HEK293 (cell line): ENCODE data around the gene AQP12A.

Experiments used
- CTCF ChIA-PET: fragments of 350-600 bp; formaldehyde crosslinking; extraction: SDS; loops from one replicate; lab custom pipeline; 2021; ENCODE audit warnings: antibody characterized with exemption; lab: Yijun Ruan, JAX
- POLR2A ChIA-PET: fragments of 300-600 bp; formaldehyde crosslinking; extraction: SDS; loops from one replicate; lab custom pipeline; 2020; ENCODE audit warnings: antibody characterized with exemption, inconsistent platforms; lab: Yijun Ruan, JAX
- H3K27ac ChIP-seq: fragments of 200-500 bp; sonication (Bioruptor generic); 2 replicates; pipeline ENCODE4 v1.5.1; 2014; ENCODE audit warnings: low read depth, low read length, control low read depth, inconsistent platforms; ENCODE audit errors: extremely low read depth
- H3K36me3 ChIP-seq, 2 experiments: fragments of 200-500 bp in 1 of 2; sonication (Bioruptor generic) in 1 of 2; 1 replicate in 1 of 2; 2 replicates in 1 of 2; pipeline ENCODE4 v1.5.1; 2014 to 2017; ENCODE audit warnings: inconsistent platforms in 2 of 2, low read length in 2 of 2; ENCODE audit not compliant: control insufficient read depth in 2 of 2, insufficient read depth in 1 of 2
- H3K4me1 ChIP-seq: fragments of 200-500 bp; sonication (Bioruptor generic); 2 replicates; pipeline ENCODE4 v1.5.1; 2014; ENCODE audit warnings: mild to moderate bottlenecking, low read length, inconsistent platforms; ENCODE audit not compliant: control insufficient read depth, insufficient read depth
- H3K4me3 ChIP-seq: 2 replicates; pipeline ENCODE4 v1.5.1; 2011; ENCODE audit warnings: low read depth, mild to moderate bottlenecking, control low read depth, low read length, moderate library complexity
- H3K9me3 ChIP-seq: fragments of 200-500 bp; sonication (Bioruptor generic); 2 replicates; pipeline ENCODE4 v1.5.1; 2014; ENCODE audit warnings: low read depth, low read length, inconsistent platforms; ENCODE audit not compliant: control insufficient read depth, insufficient read depth
- BCL11A ChIP-seq: fragments of 450-650 bp; formaldehyde crosslinking; IDR thresholded peaks from 2 replicates; pipeline ENCODE4 v1.5.1; 2016; ENCODE audit warnings: low read depth, missing biosample characterization, missing genetic modification characterization
- HOXD13 ChIP-seq: sonication (generic); formaldehyde crosslinking; IDR thresholded peaks from 2 replicates; pipeline ENCODE4 v1.8.0; 2022; ENCODE audit warnings: missing genetic modification reagents, borderline replicate concordance
- MYNN ChIP-seq: fragments of 450-650 bp; formaldehyde crosslinking; IDR thresholded peaks from 2 replicates; pipeline ENCODE4 v1.5.1; 2016; ENCODE audit warnings: missing biosample characterization, missing genetic modification characterization, borderline replicate concordance
- MZF1 ChIP-seq: fragments of 450-650 bp; formaldehyde crosslinking; IDR thresholded peaks from 2 replicates; pipeline ENCODE4 v1.5.1; 2017; ENCODE audit warnings: missing biosample characterization, missing genetic modification characterization, borderline replicate concordance
- ZNF121 ChIP-seq: fragments of 450-650 bp; formaldehyde crosslinking; IDR thresholded peaks from 2 replicates; pipeline ENCODE4 v1.5.1; 2016; ENCODE audit warnings: missing biosample characterization, missing genetic modification characterization
- ZNF155 ChIP-seq: fragments of 450-650 bp; formaldehyde crosslinking; IDR thresholded peaks from 2 replicates; pipeline ENCODE4 v1.5.1; 2016; ENCODE audit warnings: missing biosample characterization, missing genetic modification characterization
- ZNF169 ChIP-seq: fragments of 450-650 bp; formaldehyde crosslinking; IDR thresholded peaks from 2 replicates; pipeline ENCODE4 v1.5.1; 2016; ENCODE audit warnings: missing biosample characterization, missing genetic modification characterization
- ZNF350 ChIP-seq: fragments of 450-650 bp; formaldehyde crosslinking; IDR thresholded peaks from 2 replicates; pipeline ENCODE4 v1.5.0; 2017; ENCODE audit warnings: missing biosample characterization, mild to moderate bottlenecking, missing genetic modification characterization
- ZNF416 ChIP-seq: fragments of 450-650 bp; formaldehyde crosslinking; IDR thresholded peaks from 2 replicates; pipeline ENCODE4 v1.5.1; 2016; ENCODE audit warnings: missing biosample characterization, missing genetic modification characterization
- ZNF514 ChIP-seq: fragments of 450-650 bp; formaldehyde crosslinking; IDR thresholded peaks from 2 replicates; pipeline ENCODE4 v1.5.1; 2016; ENCODE audit warnings: missing biosample characterization, missing genetic modification characterization
- ZNF585B ChIP-seq: fragments of 450-650 bp; formaldehyde crosslinking; IDR thresholded peaks from 2 replicates; pipeline ENCODE4 v1.5.1; 2016; ENCODE audit warnings: missing biosample characterization, missing genetic modification characterization
- ZNF626 ChIP-seq: fragments of 450-650 bp; sonication (Bioruptor Pico); formaldehyde crosslinking; IDR thresholded peaks from 2 replicates; pipeline ENCODE4 v1.5.1; 2018; ENCODE audit warnings: missing biosample characterization, missing genetic modification characterization, inconsistent platforms
- TF ChIP-seq, protein P1 (sequence below): fragments of 450-650 bp; formaldehyde crosslinking; IDR thresholded peaks from 2 replicates; pipeline ENCODE4 v1.5.1; 2016; ENCODE audit warnings: missing biosample characterization, missing genetic modification characterization
- TF ChIP-seq, protein P2 (sequence below): fragments of 450-650 bp; formaldehyde crosslinking; IDR thresholded peaks from 2 replicates; pipeline ENCODE4; 2016; ENCODE audit warnings: missing biosample characterization, missing genetic modification characterization
- TF ChIP-seq, protein P3 (sequence below): fragments of 450-650 bp; formaldehyde crosslinking; IDR thresholded peaks from 2 replicates; pipeline ENCODE4 v1.5.1; 2016; ENCODE audit warnings: missing biosample characterization, missing genetic modification characterization
- TF ChIP-seq, protein P4 (sequence below): fragments of 450-650 bp; formaldehyde crosslinking; IDR thresholded peaks from 2 replicates; pipeline ENCODE4 v1.5.1; 2016; ENCODE audit warnings: missing biosample characterization, missing genetic modification characterization
- TF ChIP-seq, protein P5 (sequence below): fragments of 450-650 bp; formaldehyde crosslinking; IDR thresholded peaks from 2 replicates; pipeline ENCODE4 v1.5.1; 2016; ENCODE audit warnings: missing biosample characterization, missing genetic modification characterization
- TF ChIP-seq, protein P6 (sequence below): fragments of 450-650 bp; formaldehyde crosslinking; conservative IDR thresholded peaks from 2 replicates; pipeline ENCODE4 v1.5.1; 2016; ENCODE audit warnings: low read depth, missing biosample characterization, missing genetic modification characterization

Gene AQP12A

DNA sequence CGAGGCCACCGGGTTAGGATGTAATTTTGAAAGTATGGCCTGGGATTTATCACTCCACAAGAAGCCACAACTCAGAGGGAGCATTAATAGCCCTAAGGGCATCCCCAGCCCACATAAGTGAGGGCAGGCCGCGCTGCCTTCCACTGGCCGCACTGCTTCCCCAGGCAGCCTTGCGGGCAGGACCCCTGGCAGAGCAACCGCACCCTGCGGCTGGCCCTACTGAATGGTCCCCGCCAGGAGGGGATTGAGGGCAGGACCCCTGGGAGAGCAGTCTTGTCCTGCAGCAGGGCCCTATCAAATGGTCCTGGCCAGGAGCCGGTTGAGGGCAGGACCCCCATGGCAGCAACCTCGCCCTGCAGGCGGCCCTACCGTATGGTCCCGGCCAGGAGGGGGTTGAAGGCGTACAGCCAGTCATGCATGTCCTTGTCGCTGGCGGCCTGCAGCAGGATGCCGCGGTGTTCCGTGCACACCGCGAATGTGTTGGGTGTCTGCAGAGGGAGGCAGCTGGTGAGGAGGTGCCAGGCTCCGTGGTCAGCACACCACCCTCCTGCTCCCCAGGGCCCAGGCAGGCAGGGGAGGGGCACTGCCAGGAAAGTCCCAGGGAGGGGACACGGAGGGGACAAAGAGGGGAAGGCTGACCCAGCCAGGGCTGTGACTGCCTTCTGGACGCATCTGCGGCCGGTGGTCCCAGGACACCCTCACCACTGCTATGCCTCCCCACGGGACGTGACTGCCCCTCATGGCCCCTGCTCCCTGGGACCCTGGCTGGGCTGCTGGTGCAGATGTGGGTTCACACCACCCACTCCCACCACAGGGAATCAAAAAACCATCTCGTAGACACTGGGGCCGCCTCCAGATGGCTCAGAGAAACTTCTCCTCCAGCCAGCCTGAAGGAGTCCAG lies 26.3 kb downstream of the AQP12A start:
- Histone ChIP-seq H3K4me3 (no peak overlapping the region), H3K27ac (no peak overlapping the region), H3K36me3 (peaks cover 0 to 9% of the 10 kb centered on the region in 2 experiments; a peak in 1 of 3 replicates), H3K4me1 (no peaks in the 10 kb centered on the region), H3K9me3 (no peaks in the 10 kb centered on the region)
- CTCF ChIA-PET = no interaction called here
- POLR2A ChIA-PET = no interaction called here
- TF ChIP-seq ZNF626 (tag by site-specific recombination) (no peak), HOXD13 (CRISPR knock-in tag) (no peak), ZNF585B (tag by site-specific recombination) (no peak), ZNF155 (tag by site-specific recombination) (no peak), ZNF350 (tag by site-specific recombination) (no peak), BCL11A (tag by site-specific recombination) (no peak), ZNF121 (tag by site-specific recombination) (no peak), ZNF169 (tag by site-specific recombination) (no peak), ZNF416 (tag by site-specific recombination) (no peak), MYNN (tag by site-specific recombination) (no peak), MZF1 (tag by site-specific recombination) (no peak), ZNF514 (tag by site-specific recombination) (no peak)
- TF ChIP-seq, protein P1, sequence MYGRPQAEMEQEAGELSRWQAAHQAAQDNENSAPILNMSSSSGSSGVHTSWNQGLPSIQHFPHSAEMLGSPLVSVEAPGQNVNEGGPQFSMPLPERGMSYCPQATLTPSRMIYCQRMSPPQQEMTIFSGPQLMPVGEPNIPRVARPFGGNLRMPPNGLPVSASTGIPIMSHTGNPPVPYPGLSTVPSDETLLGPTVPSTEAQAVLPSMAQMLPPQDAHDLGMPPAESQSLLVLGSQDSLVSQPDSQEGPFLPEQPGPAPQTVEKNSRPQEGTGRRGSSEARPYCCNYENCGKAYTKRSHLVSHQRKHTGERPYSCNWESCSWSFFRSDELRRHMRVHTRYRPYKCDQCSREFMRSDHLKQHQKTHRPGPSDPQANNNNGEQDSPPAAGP (tag by site-specific recombination) = no peak
- TF ChIP-seq, protein P2, sequence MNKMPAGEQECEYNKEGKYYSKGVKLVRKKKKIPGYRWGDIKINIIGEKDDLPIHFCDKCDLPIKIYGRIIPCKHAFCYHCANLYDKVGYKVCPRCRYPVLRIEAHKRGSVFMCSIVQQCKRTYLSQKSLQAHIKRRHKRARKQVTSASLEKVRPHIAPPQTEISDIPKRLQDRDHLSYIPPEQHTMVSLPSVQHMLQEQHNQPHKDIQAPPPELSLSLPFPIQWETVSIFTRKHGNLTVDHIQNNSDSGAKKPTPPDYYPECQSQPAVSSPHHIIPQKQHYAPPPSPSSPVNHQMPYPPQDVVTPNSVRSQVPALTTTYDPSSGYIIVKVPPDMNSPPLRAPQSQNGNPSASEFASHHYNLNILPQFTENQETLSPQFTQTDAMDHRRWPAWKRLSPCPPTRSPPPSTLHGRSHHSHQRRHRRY = no peak
- TF ChIP-seq, protein P3, sequence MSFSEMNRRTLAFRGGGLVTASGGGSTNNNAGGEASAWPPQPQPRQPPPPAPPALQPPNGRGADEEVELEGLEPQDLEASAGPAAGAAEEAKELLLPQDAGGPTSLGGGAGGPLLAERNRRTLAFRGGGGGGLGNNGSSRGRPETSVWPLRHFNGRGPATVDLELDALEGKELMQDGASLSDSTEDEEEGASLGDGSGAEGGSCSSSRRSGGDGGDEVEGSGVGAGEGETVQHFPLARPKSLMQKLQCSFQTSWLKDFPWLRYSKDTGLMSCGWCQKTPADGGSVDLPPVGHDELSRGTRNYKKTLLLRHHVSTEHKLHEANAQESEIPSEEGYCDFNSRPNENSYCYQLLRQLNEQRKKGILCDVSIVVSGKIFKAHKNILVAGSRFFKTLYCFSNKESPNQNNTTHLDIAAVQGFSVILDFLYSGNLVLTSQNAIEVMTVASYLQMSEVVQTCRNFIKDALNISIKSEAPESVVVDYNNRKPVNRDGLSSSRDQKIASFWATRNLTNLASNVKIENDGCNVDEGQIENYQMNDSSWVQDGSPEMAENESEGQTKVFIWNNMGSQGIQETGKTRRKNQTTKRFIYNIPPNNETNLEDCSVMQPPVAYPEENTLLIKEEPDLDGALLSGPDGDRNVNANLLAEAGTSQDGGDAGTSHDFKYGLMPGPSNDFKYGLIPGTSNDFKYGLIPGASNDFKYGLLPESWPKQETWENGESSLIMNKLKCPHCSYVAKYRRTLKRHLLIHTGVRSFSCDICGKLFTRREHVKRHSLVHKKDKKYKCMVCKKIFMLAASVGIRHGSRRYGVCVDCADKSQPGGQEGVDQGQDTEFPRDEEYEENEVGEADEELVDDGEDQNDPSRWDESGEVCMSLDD (tag by site-specific recombination) = no peak
- TF ChIP-seq, protein P4, sequence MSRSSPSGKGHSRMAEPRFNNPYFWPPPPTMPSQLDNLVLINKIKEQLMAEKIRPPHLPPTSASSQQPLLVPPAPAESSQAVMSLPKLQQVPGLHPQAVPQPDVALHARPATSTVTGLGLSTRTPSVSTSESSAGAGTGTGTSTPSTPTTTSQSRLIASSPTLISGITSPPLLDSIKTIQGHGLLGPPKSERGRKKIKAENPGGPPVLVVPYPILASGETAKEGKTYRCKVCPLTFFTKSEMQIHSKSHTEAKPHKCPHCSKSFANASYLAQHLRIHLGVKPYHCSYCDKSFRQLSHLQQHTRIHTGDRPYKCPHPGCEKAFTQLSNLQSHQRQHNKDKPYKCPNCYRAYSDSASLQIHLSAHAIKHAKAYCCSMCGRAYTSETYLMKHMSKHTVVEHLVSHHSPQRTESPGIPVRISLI = no peak
- TF ChIP-seq, protein P5, sequence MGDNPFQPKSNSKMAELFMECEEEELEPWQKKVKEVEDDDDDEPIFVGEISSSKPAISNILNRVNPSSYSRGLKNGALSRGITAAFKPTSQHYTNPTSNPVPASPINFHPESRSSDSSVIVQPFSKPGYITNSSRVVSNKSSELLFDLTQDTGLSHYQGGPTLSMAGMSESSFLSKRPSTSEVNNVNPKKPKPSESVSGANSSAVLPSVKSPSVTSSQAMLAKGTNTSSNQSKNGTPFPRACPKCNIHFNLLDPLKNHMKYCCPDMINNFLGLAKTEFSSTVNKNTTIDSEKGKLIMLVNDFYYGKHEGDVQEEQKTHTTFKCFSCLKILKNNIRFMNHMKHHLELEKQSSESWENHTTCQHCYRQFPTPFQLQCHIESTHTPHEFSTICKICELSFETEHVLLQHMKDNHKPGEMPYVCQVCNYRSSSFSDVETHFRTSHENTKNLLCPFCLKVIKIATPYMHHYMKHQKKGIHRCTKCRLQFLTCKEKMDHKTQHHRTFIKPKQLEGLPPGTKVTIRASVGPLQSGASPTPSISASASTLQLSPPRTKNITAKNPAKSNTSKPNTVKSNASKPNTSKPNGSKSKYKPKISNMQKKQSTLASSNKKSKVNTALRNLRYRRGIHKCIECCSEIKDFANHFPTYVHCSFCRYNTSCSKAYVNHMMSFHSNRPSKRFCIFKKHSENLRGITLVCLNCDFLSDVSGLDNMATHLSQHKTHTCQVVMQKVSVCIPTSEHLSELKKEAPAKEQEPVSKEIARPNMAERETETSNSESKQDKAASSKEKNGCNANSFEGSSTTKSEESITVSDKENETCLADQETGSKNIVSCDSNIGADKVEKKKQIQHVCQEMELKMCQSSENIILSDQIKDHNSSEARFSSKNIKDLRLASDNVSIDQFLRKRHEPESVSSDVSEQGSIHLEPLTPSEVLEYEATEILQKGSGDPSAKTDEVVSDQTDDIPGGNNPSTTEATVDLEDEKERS (tag by site-specific recombination) = no peak
- TF ChIP-seq, protein P6, sequence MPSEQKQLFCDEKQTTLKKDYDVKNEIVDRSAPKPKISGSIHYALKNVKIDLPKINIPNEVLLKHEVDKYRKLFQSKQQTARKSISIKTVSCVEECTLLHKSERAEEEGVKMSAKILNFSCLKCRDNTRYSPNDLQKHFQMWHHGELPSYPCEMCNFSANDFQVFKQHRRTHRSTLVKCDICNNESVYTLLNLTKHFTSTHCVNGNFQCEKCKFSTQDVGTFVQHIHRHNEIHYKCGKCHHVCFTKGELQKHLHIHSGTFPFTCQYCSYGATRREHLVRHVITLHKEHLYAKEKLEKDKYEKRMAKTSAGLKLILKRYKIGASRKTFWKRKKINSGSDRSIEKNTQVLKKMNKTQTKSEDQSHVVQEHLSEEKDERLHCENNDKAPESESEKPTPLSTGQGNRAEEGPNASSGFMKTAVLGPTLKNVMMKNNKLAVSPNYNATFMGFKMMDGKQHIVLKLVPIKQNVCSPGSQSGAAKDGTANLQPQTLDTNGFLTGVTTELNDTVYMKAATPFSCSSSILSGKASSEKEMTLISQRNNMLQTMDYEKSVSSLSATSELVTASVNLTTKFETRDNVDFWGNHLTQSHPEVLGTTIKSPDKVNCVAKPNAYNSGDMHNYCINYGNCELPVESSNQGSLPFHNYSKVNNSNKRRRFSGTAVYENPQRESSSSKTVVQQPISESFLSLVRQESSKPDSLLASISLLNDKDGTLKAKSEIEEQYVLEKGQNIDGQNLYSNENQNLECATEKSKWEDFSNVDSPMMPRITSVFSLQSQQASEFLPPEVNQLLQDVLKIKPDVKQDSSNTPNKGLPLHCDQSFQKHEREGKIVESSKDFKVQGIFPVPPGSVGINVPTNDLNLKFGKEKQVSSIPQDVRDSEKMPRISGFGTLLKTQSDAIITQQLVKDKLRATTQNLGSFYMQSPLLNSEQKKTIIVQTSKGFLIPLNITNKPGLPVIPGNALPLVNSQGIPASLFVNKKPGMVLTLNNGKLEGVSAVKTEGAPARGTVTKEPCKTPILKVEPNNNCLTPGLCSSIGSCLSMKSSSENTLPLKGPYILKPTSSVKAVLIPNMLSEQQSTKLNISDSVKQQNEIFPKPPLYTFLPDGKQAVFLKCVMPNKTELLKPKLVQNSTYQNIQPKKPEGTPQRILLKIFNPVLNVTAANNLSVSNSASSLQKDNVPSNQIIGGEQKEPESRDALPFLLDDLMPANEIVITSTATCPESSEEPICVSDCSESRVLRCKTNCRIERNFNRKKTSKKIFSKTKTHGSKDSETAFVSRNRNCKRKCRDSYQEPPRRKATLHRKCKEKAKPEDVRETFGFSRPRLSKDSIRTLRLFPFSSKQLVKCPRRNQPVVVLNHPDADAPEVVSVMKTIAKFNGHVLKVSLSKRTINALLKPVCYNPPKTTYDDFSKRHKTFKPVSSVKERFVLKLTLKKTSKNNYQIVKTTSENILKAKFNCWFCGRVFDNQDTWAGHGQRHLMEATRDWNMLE (tag by site-specific recombination) = no peak
